Activated naive CD4-positive, alpha-beta T cell (primary cell): ENCODE measurements around the gene CRY1.
A peak's percentile ranks its signal among the peaks of the same experiment; 100 is the strongest.
"Not testable (repeated sequence)": the region's sequence is repeated elsewhere in the genome, so short reads cannot be mapped to it uniquely, and the experiment has no call there.

Experiments used
- DNase-seq, 4 experiments: peaks; one replicate each; lab custom pipeline; 2025; lab: John Stamatoyannopoulos, UW

Gene CRY1

GRCh38 chr12:107108366-107108765, 15.0 kb upstream of the CRY1 start:
- not testable (repeated sequence) for DNase-seq

- DNase-seq, result no peak
Measured at GRCh38 chr12:107107381-107107780, 14.0 kb upstream of the CRY1 start.

- DNase-seq, result no peak
Measured at GRCh38 chr12:107106241-107107025, 13.1 kb upstream of the CRY1 start.

- no peak for DNase-seq
Measured at GRCh38 chr12:107105410-107105703, 12.0 kb upstream of the CRY1 start.

- no peak for DNase-seq
Measured at GRCh38 chr12:107103516-107103915, 10.2 kb upstream of the CRY1 start.

DNA sequence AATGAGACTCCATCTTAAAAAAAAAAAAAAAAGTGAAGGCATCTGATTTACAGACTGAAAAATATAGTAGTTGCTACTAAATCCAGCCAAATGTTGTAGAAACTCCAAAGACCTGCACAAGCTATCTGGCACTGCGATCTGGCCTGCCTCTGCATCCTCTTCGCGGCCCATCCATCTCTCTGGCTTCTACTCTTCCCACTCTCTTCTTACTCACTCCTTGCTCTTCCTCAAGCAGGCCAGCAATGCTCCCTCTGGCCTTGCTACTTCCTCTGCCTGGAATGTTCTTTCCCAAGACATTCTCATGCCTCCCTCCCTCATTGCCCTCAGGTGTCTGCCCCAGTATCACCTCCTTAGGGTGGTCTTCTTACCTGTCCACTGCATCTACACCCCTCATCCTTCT, 9.7 kb upstream of the CRY1 start:
- no peak for DNase-seq

DNA sequence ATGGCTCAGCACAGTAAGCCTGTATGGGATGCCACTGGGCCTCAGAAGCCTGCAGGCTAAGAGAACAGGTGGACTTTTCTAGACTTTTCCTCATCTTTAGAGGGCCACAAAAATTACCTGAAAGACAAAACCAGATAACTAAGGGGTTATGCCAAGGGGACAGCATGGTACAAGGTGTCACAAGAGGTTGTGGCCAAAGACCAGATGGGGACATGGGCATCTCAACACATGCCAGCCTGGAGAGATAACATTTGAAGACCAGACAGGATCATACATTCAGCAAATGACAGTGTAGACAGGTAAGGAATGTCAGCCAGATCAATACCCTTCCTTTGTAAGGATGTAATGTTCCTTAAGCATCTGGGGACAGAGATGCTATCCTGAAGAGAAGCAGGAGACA, 8.9 kb upstream of the CRY1 start:
- no peak for DNase-seq

DNA sequence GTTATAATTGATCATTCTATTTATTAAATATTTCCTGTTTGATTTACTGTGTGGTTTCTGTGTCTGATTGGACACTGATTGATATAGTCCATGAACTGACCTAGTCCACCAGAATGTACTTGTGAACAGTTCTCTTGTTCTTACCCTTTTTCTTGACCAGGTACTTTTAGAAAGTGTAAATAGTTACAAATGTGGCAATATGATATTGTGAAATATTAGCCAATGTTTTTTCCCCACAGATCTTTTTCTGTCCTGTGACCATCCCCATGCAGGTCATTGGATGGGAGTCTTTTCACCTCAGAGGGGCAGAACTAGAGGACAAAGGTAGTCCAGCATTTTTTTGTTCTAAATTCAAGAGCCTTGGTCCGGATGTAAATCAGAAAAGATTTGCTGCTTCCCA, 8.3 kb upstream of the CRY1 start:
- DNase-seq, result no peak

DNA sequence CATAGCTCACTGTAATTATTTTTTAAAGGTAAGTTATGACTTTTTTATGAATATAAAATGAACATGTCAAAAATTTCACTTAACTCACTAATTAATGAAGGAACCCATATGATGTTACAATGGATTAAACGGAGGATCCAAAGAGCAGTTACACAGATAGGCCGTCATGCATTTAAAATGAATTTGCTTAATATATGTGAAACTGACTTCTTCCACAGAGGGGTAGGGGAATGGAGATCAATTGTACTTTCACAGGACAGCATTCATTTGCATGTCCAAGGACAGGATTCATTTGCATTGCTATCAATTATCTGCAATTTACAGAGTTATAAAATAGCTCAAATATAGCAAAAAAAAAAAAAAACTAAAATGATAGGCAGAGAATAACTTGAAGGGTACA, 6.6 kb upstream of the CRY1 start:
- DNase-seq, result no peak

DNA sequence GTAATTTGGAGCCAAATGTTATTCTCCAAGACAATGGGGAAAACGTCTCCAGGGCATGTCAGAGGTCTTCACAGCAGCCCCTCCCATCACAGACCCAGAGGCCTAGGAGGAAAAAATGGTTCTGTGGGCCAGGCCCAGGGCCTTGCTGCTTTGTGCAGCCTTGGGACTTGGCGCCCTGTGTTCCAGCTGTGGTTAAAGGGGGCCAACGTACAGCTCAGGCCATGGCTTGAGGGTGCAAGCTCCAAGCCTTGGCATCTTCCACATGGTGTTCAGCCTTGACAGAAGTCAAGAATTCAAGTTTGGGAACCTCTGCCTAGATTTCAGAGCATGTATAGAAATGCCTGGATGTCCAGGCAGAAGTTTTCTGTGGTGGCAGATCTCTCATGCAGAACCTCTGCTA, 3.2 kb upstream of the CRY1 start:
- DNase-seq, result no peak

DNA sequence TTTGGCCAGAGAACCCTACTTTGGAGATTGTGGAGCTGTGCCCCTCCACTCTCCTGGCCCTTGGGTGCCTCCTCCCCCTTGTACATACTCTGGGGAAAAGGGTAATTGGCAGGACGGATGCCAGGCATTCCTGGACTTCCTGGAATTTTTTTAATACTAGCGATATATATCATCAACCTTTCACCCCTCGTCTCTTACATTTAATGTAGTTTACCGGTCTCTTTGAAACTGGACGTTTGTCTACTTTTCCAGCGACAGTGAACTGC, 767 bp upstream of the CRY1 start:
- DNase-seq, result no peak

DNA sequence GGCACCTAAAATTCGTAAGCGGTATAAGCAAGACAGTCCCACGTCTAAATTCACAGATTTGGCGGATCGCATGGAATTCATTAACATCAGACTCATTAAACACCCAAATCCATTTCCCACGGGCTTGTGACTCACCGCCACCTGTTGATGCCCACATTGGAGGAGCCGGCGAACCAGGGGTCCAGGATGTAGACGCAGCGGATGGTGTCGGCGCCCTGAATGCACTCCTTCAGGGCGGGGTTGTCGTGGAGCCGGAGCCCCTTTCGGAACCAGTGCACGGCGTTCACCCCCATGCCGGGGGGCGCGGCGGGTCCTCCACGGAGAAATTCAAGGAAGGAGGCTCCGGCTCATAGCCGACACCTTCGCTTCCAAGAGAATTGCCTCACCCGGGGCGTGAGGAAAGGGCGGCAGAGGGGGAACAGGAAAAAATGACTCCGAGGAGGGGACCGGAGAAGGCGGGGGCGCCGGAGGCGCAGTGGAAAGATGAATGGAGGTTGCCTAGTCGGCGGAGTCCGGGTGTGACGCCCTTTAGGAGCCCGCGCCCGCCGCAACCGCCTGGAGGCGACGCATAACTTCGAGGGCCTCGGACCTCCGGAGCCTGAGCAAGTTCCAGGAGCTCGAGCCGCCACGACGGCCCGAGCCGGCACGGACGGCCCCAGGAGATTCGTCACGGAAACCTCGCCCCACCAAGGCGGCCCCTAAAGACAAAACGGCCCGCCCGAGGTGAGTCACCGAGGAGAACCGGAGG, 506 bp downstream of the CRY1 start:
- peak; percentile 62 to 85 (median 72) for DNase-seq

DNA sequence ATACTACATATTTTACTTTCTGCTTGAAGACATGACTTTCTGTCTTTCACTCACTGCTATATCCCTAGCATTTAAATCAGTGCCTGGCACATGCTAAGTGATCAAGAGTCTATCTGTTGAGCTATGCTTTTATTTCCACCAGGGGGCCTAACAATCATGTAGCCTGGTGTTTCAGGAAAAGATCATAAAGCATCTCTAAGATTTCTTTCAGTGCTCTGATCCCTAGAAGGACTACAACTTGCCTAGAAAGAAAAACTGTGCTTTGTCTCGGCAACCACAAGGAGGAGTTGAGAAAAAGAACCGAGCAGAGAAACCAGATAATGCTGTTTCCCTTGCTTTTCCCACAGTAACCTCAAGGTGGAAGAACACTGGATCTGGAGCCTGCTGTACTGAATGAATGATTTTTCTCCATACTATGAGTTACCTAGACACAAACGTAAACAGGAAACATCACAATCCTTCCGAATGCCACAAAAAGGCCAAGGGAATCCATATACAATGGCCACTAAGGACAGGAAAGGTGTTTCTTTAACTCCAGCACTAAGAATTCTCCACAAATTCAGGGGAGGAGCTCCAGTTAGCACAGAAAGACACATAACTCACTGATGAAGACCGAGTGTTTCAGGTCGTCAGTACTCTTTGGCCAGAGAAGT, 1.2 kb downstream of the CRY1 start:
- no peak for DNase-seq

DNA sequence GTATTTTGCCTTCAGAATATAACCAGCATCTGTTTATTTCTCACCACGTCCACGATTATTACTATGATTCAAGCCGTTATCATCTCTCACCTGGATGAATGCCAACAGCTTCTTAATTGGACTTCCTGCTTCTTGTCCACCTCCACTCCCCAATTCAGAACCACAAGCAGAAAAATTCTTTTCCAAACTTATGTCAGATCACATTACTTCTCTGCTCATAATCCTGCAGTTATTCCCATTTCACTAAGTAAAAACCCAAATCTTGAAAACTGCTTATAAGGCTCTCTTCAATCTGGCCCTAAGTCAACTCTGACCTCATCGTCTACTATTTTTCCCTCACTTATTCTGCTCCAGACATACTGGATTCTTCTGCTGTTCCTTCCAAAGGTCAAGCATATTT, 2.0 kb downstream of the CRY1 start:
- no peak for DNase-seq

- DNase-seq, result no peak
Measured at GRCh38 chr12:107090711-107091110, 2.6 kb downstream of the CRY1 start.

DNA sequence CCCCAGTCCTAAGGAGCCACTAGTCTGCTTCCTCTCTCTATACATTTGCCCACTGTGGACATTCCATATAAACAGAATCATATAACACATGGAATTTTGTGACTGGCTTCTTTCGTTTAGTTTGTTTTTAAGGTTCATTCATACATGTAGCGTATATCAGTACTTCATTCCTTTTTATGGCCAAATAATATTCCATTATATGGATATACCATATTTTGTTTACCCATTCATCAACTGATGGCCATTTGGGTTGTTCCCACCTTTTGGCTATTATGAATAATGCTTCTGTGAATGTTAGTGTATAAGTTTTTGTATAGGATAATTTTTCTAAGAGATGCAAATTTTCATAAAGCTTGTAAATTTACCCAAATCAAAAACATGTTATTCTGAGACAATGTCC, 4.4 kb downstream of the CRY1 start:
- DNase-seq, result no peak

DNA sequence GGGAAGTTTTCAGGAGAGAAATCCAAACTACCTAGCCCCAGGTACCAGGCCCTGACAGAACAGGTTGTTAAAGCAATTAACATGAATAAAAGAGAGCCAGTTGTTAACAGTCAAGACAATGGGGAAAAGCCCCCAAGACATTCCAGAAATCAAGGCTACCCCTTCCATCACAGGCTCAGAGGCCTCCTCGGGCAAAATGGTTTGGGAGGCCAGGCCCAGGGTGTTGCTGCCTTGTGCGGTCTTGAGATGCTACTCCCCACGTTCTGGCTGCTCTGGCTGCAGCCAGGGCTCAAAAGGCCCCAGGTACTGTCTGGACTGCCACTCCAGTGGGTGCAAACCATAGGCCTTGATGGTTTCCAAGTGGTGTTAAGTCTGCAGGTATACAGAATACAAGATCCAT, 7.0 kb downstream of the CRY1 start:
- DNase-seq, result no peak

DNA sequence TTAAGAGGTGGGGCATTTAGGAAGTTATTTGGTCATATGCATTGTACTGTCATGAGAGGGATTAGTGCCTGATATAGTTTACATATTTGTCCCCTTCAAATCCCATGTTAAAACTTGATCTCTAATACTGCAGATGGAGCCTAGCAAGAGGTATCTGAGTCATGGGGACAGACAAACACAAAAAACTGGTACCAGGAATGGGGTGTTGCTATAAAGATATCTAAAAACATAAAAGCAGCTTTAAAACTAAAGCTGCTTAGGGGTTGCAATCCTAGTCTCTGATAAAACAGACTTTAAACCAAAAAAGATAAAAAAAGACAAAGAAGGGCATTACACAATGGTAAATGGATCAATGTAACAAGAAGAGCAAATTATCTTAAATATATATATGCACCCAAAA, 11.6 kb downstream of the CRY1 start:
- no peak for DNase-seq

- no peak for DNase-seq
Measured at GRCh38 chr12:107080299-107080698, 13.1 kb downstream of the CRY1 start.

- DNase-seq, result no peak
Measured at GRCh38 chr12:107079172-107080011, 14.0 kb downstream of the CRY1 start.

DNA sequence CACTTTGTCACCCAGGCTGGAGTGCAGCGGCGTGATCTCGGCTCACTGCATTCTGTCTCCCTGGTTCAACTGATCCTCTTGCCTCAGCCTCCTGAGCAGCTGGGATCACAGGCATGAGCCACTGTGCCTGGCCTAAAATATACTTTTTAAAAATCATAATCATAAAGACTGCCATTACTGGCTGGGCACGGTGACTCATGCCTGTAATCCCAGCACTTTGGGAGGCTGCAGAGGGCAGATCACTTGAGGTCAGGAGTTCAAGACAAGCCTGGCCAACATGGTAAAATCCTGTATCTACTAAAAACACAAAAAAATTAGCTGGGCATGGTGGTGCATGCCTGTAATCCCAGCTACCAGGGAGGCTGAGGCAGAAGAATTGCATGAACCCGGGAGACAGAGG, 20.1 kb downstream of the CRY1 start:
- DNase-seq, result not testable (repeated sequence)

GRCh38 chr12:107066691-107067090, 26.7 kb downstream of the CRY1 start:
- DNase-seq, result no peak

- no peak for DNase-seq
Measured at GRCh38 chr12:107064687-107065086, 28.7 kb downstream of the CRY1 start.
